ENCODE results near the gene SLFN5.

- TF ChIP-seq SIN3A (IDR thresholded peaks at IDR 0.05; ENCODE audit: borderline replicate concordance, low read depth, low read length) (no peak), CTCF (IDR thresholded peaks at IDR 0.05) (no peak), TAF1 (IDR thresholded peaks at IDR 0.05; ENCODE audit: borderline replicate concordance, low read depth, low read length) (no peak), RFX5 (IDR thresholded peaks at IDR 0.05; ENCODE audit: low read length) (no peak)
- TF ChIP-seq, protein P1, sequence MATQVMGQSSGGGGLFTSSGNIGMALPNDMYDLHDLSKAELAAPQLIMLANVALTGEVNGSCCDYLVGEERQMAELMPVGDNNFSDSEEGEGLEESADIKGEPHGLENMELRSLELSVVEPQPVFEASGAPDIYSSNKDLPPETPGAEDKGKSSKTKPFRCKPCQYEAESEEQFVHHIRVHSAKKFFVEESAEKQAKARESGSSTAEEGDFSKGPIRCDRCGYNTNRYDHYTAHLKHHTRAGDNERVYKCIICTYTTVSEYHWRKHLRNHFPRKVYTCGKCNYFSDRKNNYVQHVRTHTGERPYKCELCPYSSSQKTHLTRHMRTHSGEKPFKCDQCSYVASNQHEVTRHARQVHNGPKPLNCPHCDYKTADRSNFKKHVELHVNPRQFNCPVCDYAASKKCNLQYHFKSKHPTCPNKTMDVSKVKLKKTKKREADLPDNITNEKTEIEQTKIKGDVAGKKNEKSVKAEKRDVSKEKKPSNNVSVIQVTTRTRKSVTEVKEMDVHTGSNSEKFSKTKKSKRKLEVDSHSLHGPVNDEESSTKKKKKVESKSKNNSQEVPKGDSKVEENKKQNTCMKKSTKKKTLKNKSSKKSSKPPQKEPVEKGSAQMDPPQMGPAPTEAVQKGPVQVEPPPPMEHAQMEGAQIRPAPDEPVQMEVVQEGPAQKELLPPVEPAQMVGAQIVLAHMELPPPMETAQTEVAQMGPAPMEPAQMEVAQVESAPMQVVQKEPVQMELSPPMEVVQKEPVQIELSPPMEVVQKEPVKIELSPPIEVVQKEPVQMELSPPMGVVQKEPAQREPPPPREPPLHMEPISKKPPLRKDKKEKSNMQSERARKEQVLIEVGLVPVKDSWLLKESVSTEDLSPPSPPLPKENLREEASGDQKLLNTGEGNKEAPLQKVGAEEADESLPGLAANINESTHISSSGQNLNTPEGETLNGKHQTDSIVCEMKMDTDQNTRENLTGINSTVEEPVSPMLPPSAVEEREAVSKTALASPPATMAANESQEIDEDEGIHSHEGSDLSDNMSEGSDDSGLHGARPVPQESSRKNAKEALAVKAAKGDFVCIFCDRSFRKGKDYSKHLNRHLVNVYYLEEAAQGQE (IDR thresholded peaks at IDR 0.05; ENCODE audit: low read depth, low read length): no peak
Observed at GRCh38 chr17:35212668-35213067, 30.2 kb upstream of the SLFN5 start.

Measured in SK-N-SH (cell line).